ENCODE results near the gene FUT3. TPM values are rescaled to one million over a fixed set of nuclear protein-coding genes. Genes with fewer than 3 reads are reported as not detected.
A peak's percentile ranks its signal among the peaks of the same experiment; 100 is the strongest.
"Not testable (repeated sequence)": the region's sequence is repeated elsewhere in the genome, so short reads cannot be mapped to it uniquely, and the experiment has no call there.

FUT3 gene
- total RNA-seq, 1 donor from 2014 or later: 104 TPM

- no peak for ATAC-seq
Observed at GRCh38 chr19:5881543-5882299, 30.5 kb upstream of the FUT3 start.

- no peak for ATAC-seq
Observed at GRCh38 chr19:5880604-5881078, 29.4 kb upstream of the FUT3 start.

- ATAC-seq: no peak
Observed at GRCh38 chr19:5880196-5880595, 28.9 kb upstream of the FUT3 start.

- no peak for ATAC-seq
Observed at GRCh38 chr19:5877882-5878281, 26.6 kb upstream of the FUT3 start.

- ATAC-seq: no peak
Observed at GRCh38 chr19:5877427-5877826, 26.2 kb upstream of the FUT3 start.

DNA sequence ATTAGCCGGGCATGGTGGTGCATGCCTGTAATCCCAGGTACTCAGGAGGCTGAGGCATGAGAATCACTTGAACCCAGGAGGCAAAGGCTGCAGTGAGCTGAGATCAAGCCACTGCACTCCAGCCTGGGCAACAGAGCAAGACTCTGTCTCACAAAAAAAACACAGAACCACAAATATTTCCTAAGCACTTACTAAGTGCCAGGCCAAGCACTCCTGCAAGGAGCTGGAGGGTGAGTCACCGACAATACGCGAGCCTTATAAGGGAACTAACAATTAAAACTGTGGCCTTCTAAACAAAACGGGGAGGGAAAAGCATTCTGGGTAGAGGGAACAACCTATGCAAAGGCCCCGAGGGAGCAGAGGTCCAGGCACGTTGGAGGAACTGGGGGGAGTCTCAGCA lies 23.2 kb upstream of the FUT3 start:
- ATAC-seq: peak; percentile 62

GRCh38 chr19:5873617-5874199 lies 22.5 kb upstream of the FUT3 start:
- ATAC-seq: peak; percentile 41

DNA sequence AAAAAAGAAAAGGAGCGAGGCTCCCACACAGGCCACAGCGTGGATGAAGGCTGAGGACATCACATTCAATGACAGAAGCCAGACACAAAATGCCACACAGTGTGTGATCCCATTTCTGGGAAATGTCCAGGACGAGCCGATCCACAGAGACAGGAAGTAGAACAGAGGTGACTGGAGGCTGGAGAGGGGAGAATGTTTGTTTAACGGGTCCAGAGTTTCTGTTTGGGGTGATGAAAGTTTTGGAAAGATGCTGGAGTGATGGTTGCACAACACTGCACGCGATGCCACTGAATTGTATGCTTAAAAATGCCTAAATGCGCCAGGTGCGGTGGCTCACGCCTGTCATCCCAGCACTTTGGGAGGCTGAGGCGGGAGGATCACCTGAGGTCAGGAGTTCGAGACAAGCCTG lies 19.7 kb upstream of the FUT3 start:
- no peak for ATAC-seq

GRCh38 chr19:5867201-5868136 lies 16.2 kb upstream of the FUT3 start:
- ATAC-seq: no peak

- ATAC-seq: no peak
Observed at GRCh38 chr19:5865772-5866171, 14.5 kb upstream of the FUT3 start.

DNA sequence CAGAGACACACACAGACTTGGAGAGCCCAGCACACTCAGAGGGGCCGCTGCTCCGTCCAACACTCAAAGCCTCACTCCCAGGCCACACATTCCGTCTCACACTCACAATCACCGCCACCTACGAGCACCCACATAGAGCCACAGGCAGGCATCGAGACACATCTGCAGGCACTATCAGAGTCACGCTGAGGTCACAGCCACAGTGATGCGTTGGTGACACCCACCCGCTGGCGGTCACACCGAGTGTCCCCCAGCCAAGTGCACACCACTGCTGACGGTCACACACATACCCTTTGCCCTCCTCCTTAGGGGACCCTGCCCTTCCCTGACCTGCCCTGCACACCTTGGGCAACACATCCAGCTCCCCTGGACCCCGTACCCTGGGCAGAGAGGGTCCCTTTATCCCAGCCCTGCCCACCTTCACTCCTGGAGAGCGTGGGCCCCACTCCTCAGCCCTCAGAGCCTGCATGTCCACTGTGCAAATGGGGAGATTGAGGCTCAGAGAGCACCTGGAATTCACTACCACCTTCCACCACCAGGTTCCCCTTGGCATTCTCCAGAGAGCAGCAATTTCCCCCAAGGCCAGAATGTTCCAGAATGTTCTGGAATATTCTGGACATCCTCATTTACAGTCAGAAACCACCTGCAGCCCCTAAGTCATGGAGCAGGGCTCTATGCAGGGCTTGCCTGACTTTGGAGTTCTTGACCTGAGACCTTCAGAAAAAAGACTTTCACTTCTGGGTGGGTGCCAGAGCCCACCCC lies 13.7 kb upstream of the FUT3 start:
- no peak for ATAC-seq

DNA sequence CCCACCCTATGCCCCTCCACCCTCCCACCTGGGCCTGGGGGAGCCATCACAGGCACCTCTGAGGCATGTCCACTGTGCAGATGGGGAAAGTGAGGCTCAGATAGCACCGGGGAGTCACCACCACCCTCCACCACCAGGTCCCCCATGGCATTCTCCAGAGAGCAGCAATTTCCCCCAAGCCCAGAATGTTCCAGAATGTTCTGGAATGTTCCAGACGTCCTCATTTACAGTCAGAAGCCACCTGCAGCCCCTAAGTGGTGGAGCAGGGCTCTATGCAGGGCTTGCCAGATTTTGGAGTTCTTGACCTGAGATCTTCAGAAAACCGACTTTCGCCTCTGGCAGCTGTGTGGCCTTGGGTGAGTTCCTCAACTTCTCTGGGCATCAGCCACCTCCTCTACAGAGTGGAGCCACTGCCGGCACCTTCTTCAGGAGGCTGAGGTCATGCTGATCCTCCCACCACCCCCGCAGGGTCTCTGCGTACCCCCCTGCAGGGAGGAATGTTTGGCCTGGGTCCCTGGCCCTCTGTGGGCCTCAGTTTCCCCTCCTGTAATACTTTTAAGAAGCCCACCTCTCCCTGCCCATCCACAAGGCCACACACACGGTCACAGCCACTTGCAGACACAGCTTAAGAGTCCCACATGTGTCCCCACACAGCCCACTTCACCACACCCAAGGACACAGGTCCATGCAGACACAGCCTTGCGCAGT lies 12.9 kb upstream of the FUT3 start:
- ATAC-seq: no peak

- no peak for ATAC-seq
Observed at GRCh38 chr19:5863030-5863665, 11.9 kb upstream of the FUT3 start.

- peak; percentile 73 for ATAC-seq
Observed at GRCh38 chr19:5857203-5858081, 6.2 kb upstream of the FUT3 start.

GRCh38 chr19:5855151-5855550 lies 3.9 kb upstream of the FUT3 start:
- not testable (repeated sequence) for ATAC-seq

- not testable (repeated sequence) for ATAC-seq
Observed at GRCh38 chr19:5854121-5854520, 2.9 kb upstream of the FUT3 start.

- ATAC-seq: peak; percentile 66
Observed at GRCh38 chr19:5850743-5851293, 431 bp downstream of the FUT3 start.

DNA sequence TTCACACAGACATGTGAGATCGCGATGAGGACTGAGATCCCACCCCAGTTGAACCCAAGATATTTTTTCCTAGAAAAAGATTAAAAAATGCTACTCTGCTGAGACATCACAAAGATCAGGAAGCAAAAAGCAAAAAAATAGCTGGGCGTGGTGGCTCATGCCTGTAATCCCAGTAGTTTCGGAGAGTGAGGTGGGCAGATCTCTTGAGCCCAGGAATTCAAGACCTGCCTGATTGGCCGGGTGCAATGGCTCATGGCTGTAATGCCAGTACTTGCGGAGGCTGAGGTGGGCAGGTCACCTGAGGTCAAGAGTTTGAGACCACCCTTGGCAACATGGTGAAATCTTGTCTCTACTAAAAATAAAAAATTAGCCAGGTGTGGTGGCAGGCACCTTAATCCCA lies 1.1 kb downstream of the FUT3 start:
- peak; percentile 64 for ATAC-seq

- not testable (repeated sequence) for ATAC-seq
Observed at GRCh38 chr19:5848621-5849020, 2.6 kb downstream of the FUT3 start.

- not testable (repeated sequence) for ATAC-seq
Observed at GRCh38 chr19:5847846-5848245, 3.4 kb downstream of the FUT3 start.
